GM23338 (cell line): Measurements from ENCODE around the gene WDR93. TPM values are rescaled to one million over a fixed set of nuclear protein-coding genes. Genes with fewer than 3 reads are reported as not detected.

Experiments used
- CREB1 ChIP-seq: fragments of 250-450 bp; sonication (Bioruptor Pico); IDR thresholded peaks from 2 replicates; pipeline ENCODE4 v1.5.0; 2020; ENCODE audit warnings: low read depth, mild to moderate bottlenecking, moderate library complexity
- CTCF ChIP-seq, 2 experiments: fragments of 200-600 bp in 1 of 2; sonication (generic) in 1 of 2; conservative IDR thresholded peaks; 2 replicates each; pipeline versions ENCODE4 v1.5.1 to v1.6.1; 2016 to 2017; ENCODE audit warnings: antibody characterized with exemption in 2 of 2, low read depth in 2 of 2, mild to moderate bottlenecking in 2 of 2, moderate library complexity in 1 of 2
- ETS1 ChIP-seq: IDR thresholded peaks from 2 replicates; pipeline ENCODE4 v1.6.1; 2016; ENCODE audit warnings: antibody characterized with exemption
- EZH2 ChIP-seq: fragments of 200-600 bp; sonication (generic); IDR thresholded peaks from one replicate; pipeline ENCODE4 v1.8.0; 2017; ENCODE audit warnings: antibody characterized with exemption, mild to moderate bottlenecking, low read depth; ENCODE audit not compliant: unreplicated experiment
- EZH2phosphoT487 ChIP-seq: fragments of 200-600 bp; sonication (generic); IDR thresholded peaks from one replicate; pipeline ENCODE4 v1.8.1; 2018; ENCODE audit warnings: antibody characterized with exemption; ENCODE audit not compliant: unreplicated experiment
- NANOG ChIP-seq: IDR thresholded peaks from 2 replicates; pipeline ENCODE4 v1.6.1; 2016; ENCODE audit warnings: antibody characterized with exemption, borderline replicate concordance
- POLR2AphosphoS5 ChIP-seq: IDR thresholded peaks from 2 replicates; pipeline ENCODE4 v1.6.1; 2016; ENCODE audit warnings: antibody characterized with exemption, low read depth
- STAT1 ChIP-seq: IDR thresholded peaks from one replicate; pipeline ENCODE4 v1.6.1; 2016; ENCODE audit warnings: antibody characterized with exemption; ENCODE audit not compliant: unreplicated experiment
- ZNF114 ChIP-seq: fragments of 250-450 bp; sonication (Bioruptor Pico); IDR thresholded peaks from 2 replicates; pipeline ENCODE4 v1.5.0; 2020; ENCODE audit warnings: mild to moderate bottlenecking, moderate library complexity
- ZNF331 ChIP-seq: fragments of 250-450 bp; sonication (Bioruptor Pico); IDR thresholded peaks from 2 replicates; pipeline ENCODE4 v1.5.0; 2020; ENCODE audit warnings: low read depth, mild to moderate bottlenecking, moderate library complexity
- ZNF462 ChIP-seq: fragments of 250-450 bp; sonication (Bioruptor Pico); IDR thresholded peaks from 2 replicates; pipeline ENCODE4 v1.5.0; 2020; ENCODE audit warnings: mild to moderate bottlenecking, moderate library complexity
- polyA plus RNA-seq: library from polyadenylated mRNA; unstranded; fragments of >200 nt; fragmentation: Nextera tagmentation; extraction: Ambion mirVana; gene quantifications from 2 replicates; pipeline ENCODE4 v1.2.1, GENCODE V29; 2016
- total RNA-seq: library from RNA; depleted of rRNA; stranded (reverse); fragments of >200 nt; shearing (Covaris generic); gene quantifications from 2 replicates; pipeline ENCODE4 v1.2.3, GENCODE V29; 2014

Gene WDR93
- total and polyA plus RNA-seq, 2 experiments from 2014 or later: 0.14 TPM; not detected in 1

GRCh38 chr15:89761009-89761831 is 70.6 kb downstream of the WDR93 start (continued):
- no peak for TF ChIP-seq ZNF462 (CRISPR knock-in tag)
- no peak; a peak in 1 of 4 replicates for TF ChIP-seq CTCF (conservative IDR thresholded peaks at IDR 0.05; ENCODE audit: low read depth in 2 of 2)
- TF ChIP-seq POLR2AphosphoS5: no peak
- no peak for TF ChIP-seq EZH2
- TF ChIP-seq NANOG: no peak
- TF ChIP-seq ETS1: no peak
- TF ChIP-seq ZNF114 (CRISPR knock-in tag): no peak
- TF ChIP-seq STAT1: no peak
- no peak for TF ChIP-seq ZNF331
- TF ChIP-seq CREB1 (CRISPR knock-in tag): no peak
- TF ChIP-seq EZH2phosphoT487: no peak
